ENCODE results near the gene EXD2.
A peak's percentile ranks its signal among the peaks of the same experiment; 100 is the strongest.

Gene EXD2

DNA sequence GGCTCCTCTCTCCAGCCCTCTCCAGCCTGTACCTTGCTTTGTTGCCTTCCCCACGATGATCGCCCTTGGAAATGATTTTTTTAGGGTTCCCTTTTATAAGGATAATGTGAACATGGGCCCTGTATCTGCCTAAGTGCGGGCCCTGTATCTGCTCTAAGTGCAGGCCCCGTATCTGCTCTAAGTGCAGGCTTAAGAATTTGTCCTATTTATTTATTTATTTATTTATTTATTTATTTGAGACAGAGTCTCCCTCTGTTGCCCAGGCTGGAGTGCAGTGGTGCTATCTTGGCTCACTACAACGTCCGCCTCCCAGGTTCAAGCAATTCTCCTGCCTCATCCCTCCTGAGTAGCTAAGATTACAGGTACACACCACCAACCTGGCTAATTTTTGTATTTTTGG lies 91.2 kb downstream of the EXD2 start:
- no peak for TF ChIP-seq CTCF (conservative IDR thresholded peaks at IDR 0.05)
- H3K27ac ChIP-seq = no peak overlapping the region

GRCh38 chr14:69284170-69284569 lies 92.9 kb downstream of the EXD2 start:
- TF ChIP-seq CTCF (conservative IDR thresholded peaks at IDR 0.05) = no peak
- no peak overlapping the region for H3K27ac ChIP-seq

- no peak for TF ChIP-seq CTCF (conservative IDR thresholded peaks at IDR 0.05)
- no peak overlapping the region for H3K27ac ChIP-seq
These were observed 94.5 kb downstream of the EXD2 start for GRCh38 chr14:69285661-69286255.

GRCh38 chr14:69287098-69288010 lies 96.1 kb downstream of the EXD2 start:
- peak overlapping the region; percentile 60 for H3K27ac ChIP-seq
- no peak for TF ChIP-seq CTCF (conservative IDR thresholded peaks at IDR 0.05)

GRCh38 chr14:69288011-69288771 lies 96.9 kb downstream of the EXD2 start:
- TF ChIP-seq CTCF (conservative IDR thresholded peaks at IDR 0.05) = peak; percentile 73
- peak overlapping the region; percentile 60 for H3K27ac ChIP-seq

DNA sequence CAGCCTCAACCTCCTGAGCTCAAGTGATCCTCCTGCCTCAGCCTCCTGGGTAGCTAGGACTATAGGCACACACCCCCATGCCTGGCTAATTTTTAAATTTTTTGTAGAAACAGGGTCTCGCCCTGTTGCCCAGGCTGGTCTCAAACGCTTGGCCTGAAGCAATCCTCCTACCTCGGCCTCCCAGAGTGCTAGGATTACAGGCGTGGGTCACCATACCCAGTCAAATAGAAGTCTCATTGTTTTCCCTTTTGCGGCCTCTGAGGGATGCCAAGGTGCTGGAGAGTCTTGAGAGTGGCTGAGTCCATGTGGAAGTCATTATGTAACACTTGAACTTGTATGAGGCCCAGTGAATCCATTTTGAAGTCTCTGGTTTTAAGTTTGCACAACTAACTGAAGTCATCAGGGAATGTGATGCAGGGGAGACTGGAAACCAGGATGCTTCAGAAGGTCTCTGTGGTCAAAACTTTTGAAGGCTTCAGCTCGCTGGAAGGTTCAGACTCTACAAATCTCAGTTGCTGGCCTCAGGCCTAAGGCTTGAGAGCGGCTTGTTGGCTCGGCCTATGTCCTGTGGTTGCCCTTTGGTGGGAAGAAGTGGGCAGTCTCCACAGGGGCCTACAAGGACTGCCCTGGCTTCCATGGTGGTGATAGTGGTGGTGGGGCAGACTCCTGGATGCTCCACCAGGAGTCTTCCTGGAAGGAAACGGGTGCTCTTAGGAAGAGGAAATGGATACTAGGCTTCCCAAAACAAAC lies 97.8 kb downstream of the EXD2 start:
- H3K27ac ChIP-seq = peak overlapping the region; percentile 60; the same call in 1 of the 2 replicates
- no peak for TF ChIP-seq CTCF (conservative IDR thresholded peaks at IDR 0.05)

Measured in VCaP (cell line).